ENCODE measurements around the gene MBIP.

Gene MBIP

DNA sequence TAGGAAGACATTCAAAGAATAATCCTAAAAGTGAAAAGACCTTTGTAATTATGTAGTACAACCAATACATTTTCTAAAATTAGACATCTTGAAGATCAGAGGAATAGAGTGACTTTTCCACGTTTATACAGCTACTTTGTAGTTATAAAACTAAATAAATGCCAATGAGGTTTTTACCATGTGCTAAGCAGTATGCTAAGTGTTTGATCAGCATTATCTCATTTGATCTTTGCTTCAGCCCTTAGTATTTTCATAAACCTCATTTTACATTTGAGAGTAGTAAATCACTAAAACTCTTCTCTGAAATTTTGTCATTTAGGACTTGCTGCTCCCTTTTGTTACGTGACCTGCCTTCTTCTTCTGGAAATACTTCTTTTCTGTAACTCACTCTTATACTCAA is 13.6 kb downstream of the MBIP start:
- no peaks in the 10 kb centered on the region for H3K27me3 ChIP-seq (ENCODE audit: control insufficient read depth, insufficient read depth, low read length)
- no peak overlapping the region for H3K4me3 ChIP-seq (ENCODE audit: low read depth, low read length)
- no peaks in the 10 kb centered on the region for H3K9me3 ChIP-seq (ENCODE audit: control insufficient read depth, insufficient read depth, low read length)
- H3K9ac ChIP-seq (ENCODE audit: low read depth, low read length): no peak overlapping the region
- no peaks in the 10 kb centered on the region for H3K4me1 ChIP-seq (ENCODE audit: control insufficient read depth, insufficient read depth, low read length)
- H3K36me3 ChIP-seq (ENCODE audit: control insufficient read depth, insufficient read depth, low read length): peaks cover 3% of the 10 kb centered on the region

DNA sequence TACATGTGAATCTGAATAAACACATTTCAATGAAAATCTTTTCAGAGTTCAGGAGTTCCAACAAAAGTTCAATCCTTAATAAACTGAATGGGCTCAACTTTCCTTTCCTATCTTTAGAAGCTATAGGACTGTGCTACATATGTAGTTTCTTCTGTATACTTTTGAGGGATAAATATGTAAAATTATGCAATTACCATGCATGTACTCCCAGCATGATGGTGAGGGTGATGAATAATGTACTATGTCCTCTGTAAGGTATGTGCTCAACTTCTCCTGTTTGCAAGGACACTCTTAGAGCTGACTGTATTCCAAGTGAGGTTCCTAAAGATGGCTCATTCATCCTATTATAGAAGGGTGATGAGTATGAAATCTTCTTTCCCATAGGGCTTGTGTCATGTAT is 15.5 kb downstream of the MBIP start:
- Histone ChIP-seq H3K9ac (ENCODE audit: low read depth, low read length) (no peak overlapping the region), H3K27me3 (ENCODE audit: control insufficient read depth, insufficient read depth, low read length) (no peaks in the 10 kb centered on the region), H3K4me3 (ENCODE audit: low read depth, low read length) (no peak overlapping the region), H3K9me3 (ENCODE audit: control insufficient read depth, insufficient read depth, low read length) (no peaks in the 10 kb centered on the region), H3K36me3 (ENCODE audit: control insufficient read depth, insufficient read depth, low read length) (no peaks in the 10 kb centered on the region), H3K4me1 (ENCODE audit: control insufficient read depth, insufficient read depth, low read length) (no peaks in the 10 kb centered on the region)

DNA sequence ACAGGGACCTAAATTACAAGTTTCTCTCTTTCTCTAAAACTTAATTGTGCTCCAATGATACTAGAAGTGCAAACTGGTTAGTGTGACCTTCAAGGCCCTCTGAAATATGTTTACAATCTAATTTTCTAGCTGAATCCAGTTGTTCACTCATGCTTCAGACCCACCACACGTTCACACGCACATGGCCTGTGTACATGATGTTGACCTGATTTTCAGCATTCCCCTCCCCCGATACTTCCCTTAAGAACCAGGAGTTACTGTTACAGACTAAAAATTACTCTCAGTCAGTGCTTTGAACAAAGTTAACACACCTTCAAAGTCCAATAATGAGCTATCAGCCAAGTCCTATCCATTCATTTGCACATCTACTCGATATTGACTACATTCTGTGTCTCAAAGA is 16.5 kb downstream of the MBIP start:
- H3K4me3 ChIP-seq (ENCODE audit: low read depth, low read length): no peak overlapping the region
- H3K36me3 ChIP-seq (ENCODE audit: control insufficient read depth, insufficient read depth, low read length): no peaks in the 10 kb centered on the region
- no peaks in the 10 kb centered on the region for H3K9me3 ChIP-seq (ENCODE audit: control insufficient read depth, insufficient read depth, low read length)
- no peaks in the 10 kb centered on the region for H3K27me3 ChIP-seq (ENCODE audit: control insufficient read depth, insufficient read depth, low read length)
- no peaks in the 10 kb centered on the region for H3K4me1 ChIP-seq (ENCODE audit: control insufficient read depth, insufficient read depth, low read length)
- no peak overlapping the region for H3K9ac ChIP-seq (ENCODE audit: low read depth, low read length)

DNA sequence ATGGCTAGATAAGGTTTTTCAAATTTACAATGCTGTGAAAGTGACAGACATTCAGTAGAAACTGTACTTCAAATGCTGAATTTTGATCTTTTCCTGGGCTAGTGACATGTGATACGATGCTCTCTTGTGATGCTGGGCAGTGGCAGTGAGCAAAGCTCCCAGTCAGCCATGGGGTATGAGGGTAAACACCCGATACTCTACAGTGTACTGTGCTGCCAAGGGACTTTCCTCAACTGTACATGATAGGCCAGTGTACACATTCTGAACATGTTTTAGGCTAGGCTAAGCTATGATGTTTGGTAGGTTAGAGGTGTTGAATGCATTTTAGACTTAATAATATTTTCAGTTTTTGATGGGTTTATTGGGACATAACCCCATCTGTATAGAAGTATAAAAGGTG is 17.6 kb downstream of the MBIP start:
- no peaks in the 10 kb centered on the region for H3K9me3 ChIP-seq (ENCODE audit: control insufficient read depth, insufficient read depth, low read length)
- no peaks in the 10 kb centered on the region for H3K4me1 ChIP-seq (ENCODE audit: control insufficient read depth, insufficient read depth, low read length)
- no peak overlapping the region for H3K4me3 ChIP-seq (ENCODE audit: low read depth, low read length)
- no peaks in the 10 kb centered on the region for H3K36me3 ChIP-seq (ENCODE audit: control insufficient read depth, insufficient read depth, low read length)
- no peaks in the 10 kb centered on the region for H3K27me3 ChIP-seq (ENCODE audit: control insufficient read depth, insufficient read depth, low read length)
- no peak overlapping the region for H3K9ac ChIP-seq (ENCODE audit: low read depth, low read length)

DNA sequence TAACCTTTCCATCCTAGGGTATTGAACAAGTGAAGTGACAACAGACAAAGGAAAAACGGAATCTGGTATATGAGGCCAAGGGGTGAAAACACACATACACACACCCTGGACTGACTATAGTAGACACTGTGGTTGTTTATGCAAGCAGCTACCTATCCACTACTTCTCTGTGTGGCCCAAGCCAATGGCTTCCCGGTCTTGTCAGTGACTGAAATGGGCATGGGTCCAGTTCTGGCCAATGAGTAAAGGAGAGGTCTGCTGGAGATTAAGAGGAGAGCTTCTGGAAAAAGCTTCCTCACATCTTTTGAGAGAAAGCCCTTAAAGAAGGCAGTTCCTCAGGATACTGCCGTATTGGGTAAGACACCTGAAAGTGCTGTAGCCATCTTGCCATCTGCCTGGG is 19.3 kb downstream of the MBIP start:
- Histone ChIP-seq H3K9ac (ENCODE audit: low read depth, low read length) (no peak overlapping the region), H3K27me3 (ENCODE audit: control insufficient read depth, insufficient read depth, low read length) (no peaks in the 10 kb centered on the region), H3K36me3 (ENCODE audit: control insufficient read depth, insufficient read depth, low read length) (peaks cover 6% of the 10 kb centered on the region), H3K4me1 (ENCODE audit: control insufficient read depth, insufficient read depth, low read length) (peaks cover 1% of the 10 kb centered on the region), H3K9me3 (ENCODE audit: control insufficient read depth, insufficient read depth, low read length) (no peaks in the 10 kb centered on the region), H3K4me3 (ENCODE audit: low read depth, low read length) (no peak overlapping the region)

DNA sequence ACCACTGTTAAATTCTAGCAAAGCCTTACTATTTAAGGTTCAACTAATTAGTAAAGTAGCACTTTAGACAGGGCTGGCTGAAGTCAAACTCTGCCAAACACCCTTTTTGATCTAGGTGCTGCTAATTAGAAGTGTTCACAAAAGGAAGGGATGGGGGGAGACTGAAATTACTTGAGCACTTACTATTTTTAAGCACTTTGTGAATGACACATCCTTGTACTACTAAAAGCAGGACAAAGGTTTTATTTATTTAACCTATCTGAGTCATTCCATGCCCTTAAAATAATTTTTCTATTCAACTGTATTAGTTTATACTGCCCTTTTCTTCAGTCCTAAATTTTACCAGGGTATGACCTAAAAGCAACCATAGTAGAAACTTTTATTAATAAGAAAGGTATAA is 20.1 kb downstream of the MBIP start:
- peaks cover 2% of the 10 kb centered on the region for H3K4me1 ChIP-seq (ENCODE audit: control insufficient read depth, insufficient read depth, low read length)
- no peak overlapping the region for H3K4me3 ChIP-seq (ENCODE audit: low read depth, low read length)
- H3K9me3 ChIP-seq (ENCODE audit: control insufficient read depth, insufficient read depth, low read length): no peaks in the 10 kb centered on the region
- H3K9ac ChIP-seq (ENCODE audit: low read depth, low read length): no peak overlapping the region
- no peaks in the 10 kb centered on the region for H3K27me3 ChIP-seq (ENCODE audit: control insufficient read depth, insufficient read depth, low read length)
- peaks cover 6% of the 10 kb centered on the region for H3K36me3 ChIP-seq (ENCODE audit: control insufficient read depth, insufficient read depth, low read length)

DNA sequence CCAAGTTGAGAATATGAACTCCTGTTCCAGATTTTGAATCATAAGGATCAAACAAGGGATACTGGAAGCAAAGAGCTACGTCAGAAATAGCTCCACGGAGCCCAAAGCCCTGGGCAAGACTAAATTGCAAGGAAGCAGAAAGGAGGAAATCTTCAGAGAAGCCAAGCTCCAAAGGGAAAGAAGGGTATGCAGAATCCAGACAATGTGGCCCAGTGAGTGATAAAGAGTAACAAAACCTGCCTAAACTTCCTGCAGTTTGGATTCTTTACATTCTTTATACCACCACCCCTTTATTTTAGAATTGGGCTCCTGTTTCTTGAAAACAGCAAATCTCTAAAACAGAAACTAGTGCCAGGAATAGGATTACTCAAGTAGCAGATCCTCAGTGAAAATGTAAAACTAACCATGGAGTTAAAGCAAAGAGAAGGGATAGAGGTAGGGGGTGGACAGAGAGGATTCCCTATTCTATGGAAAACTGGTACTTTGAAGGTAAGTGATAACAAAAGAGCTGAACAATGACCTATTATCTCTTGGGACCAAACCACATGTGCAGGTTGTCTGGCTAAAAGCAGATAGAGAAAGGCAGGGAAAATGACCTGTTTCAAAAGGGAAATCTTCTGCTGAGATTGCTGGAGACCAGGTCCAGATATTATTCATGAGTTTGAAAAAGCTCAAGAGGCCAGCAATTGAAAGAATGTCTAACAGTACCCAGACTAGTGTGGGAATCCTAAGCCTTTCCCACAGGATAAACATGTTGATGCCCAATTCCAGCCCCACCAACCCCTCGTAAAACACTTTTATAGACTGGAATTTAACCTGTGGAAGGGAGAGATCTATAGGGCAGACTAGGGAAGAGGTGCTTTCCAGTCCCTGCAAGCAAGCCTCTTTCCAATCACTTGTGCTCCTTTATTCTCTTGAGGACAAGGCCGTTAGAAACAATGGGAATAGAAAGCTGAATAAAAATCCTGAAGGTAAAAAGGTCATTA is 24.5 kb downstream of the MBIP start:
- Histone ChIP-seq H3K9ac (ENCODE audit: low read depth, low read length) (no peak overlapping the region), H3K9me3 (ENCODE audit: control insufficient read depth, insufficient read depth, low read length) (no peaks in the 10 kb centered on the region), H3K4me3 (ENCODE audit: low read depth, low read length) (no peak overlapping the region), H3K27me3 (ENCODE audit: control insufficient read depth, insufficient read depth, low read length) (no peaks in the 10 kb centered on the region), H3K4me1 (ENCODE audit: control insufficient read depth, insufficient read depth, low read length) (peaks cover 6% of the 10 kb centered on the region), H3K36me3 (ENCODE audit: control insufficient read depth, insufficient read depth, low read length) (peaks cover 6% of the 10 kb centered on the region)

DNA sequence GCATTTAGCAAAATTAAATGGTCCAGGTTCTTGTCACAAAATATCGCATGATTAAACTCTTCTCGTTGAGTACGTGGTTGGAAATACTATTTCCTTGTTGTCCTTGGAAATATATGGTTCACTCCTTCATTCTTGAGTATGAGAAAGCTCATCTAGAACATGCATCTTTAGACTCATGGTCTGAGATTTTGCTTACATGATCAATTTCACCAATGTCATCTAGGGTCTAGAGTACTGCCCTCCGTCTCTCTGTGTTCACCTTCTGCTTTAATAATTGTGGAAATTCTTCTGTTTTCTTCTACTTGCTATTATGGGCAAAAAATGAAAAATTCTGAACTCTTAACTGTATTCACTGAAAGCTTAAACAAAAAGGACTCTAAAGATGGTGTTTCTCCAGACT is 25.9 kb downstream of the MBIP start:
- Histone ChIP-seq H3K9me3 (ENCODE audit: control insufficient read depth, insufficient read depth, low read length) (no peaks in the 10 kb centered on the region), H3K27me3 (ENCODE audit: control insufficient read depth, insufficient read depth, low read length) (no peaks in the 10 kb centered on the region), H3K4me1 (ENCODE audit: control insufficient read depth, insufficient read depth, low read length) (peaks cover 10% of the 10 kb centered on the region), H3K9ac (ENCODE audit: low read depth, low read length) (no peak overlapping the region), H3K36me3 (ENCODE audit: control insufficient read depth, insufficient read depth, low read length) (peaks cover 6% of the 10 kb centered on the region), H3K4me3 (ENCODE audit: low read depth, low read length) (no peak overlapping the region)

DNA sequence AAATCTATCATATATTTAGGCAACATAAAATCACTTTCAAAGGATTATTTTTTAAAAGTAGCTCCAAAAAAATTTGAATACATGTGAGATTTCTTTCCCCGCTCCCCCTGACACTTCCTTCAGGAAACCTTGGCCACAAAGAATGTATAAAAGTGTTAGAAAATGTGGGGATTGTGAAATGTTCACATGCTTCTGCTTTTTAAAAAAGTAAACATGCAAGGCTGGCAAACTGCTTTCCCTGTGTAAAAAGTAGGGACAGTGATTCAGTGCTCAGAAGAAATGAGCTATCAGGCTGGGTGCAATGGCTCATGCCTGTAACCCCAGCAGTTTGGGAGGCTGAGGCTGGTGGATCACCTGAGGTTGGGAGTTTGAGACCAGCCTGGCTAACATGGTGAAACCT is 26.6 kb downstream of the MBIP start:
- no peaks in the 10 kb centered on the region for H3K9me3 ChIP-seq (ENCODE audit: control insufficient read depth, insufficient read depth, low read length)
- H3K36me3 ChIP-seq (ENCODE audit: control insufficient read depth, insufficient read depth, low read length): peaks cover 6% of the 10 kb centered on the region
- no peaks in the 10 kb centered on the region for H3K27me3 ChIP-seq (ENCODE audit: control insufficient read depth, insufficient read depth, low read length)
- no peak overlapping the region for H3K9ac ChIP-seq (ENCODE audit: low read depth, low read length)
- H3K4me3 ChIP-seq (ENCODE audit: low read depth, low read length): no peak overlapping the region
- H3K4me1 ChIP-seq (ENCODE audit: control insufficient read depth, insufficient read depth, low read length): peaks cover 10% of the 10 kb centered on the region

DNA sequence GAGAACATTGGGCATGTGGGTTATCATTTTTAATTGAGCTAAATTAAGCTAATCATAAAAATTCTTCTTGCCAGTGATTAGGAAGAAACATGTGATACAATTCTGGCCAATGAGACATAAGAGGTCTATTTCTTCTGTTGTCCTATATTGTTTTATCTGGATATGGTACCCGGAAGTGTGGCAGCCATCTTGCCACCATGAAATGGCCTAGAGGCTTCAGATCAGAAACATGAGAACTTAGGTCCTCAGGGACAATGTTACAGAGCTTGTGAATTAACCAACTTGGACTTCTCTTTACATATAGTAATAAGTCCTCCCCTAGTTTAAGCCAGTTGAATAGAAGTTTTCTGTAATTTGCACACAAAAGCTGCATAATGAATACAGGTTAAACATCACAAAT is 30.5 kb downstream of the MBIP start:
- H3K4me3 ChIP-seq (ENCODE audit: low read depth, low read length): no peak overlapping the region
- peaks cover 8% of the 10 kb centered on the region for H3K4me1 ChIP-seq (ENCODE audit: control insufficient read depth, insufficient read depth, low read length)
- no peaks in the 10 kb centered on the region for H3K27me3 ChIP-seq (ENCODE audit: control insufficient read depth, insufficient read depth, low read length)
- no peaks in the 10 kb centered on the region for H3K36me3 ChIP-seq (ENCODE audit: control insufficient read depth, insufficient read depth, low read length)
- no peak overlapping the region for H3K9ac ChIP-seq (ENCODE audit: low read depth, low read length)
- no peaks in the 10 kb centered on the region for H3K9me3 ChIP-seq (ENCODE audit: control insufficient read depth, insufficient read depth, low read length)

DNA sequence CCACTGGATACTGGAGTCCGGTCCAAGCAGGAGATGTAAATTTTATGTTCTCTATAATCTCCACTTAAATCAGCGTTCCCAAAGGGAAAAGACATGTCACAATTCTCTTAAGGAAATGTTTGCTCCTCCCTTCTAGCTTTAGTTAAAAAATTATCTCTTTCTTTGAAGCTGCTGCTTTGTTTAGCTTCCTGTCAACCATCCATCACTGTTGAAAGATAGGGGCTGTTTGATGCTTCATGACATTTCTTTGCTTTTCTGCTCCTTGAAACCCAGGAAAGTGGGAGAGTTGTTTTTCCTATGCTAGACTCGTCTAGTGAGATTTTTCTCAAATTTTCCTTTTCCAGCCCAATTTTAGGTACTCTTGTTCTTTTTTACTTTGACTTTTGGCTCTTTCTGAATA is 31.9 kb downstream of the MBIP start:
- no peaks in the 10 kb centered on the region for H3K36me3 ChIP-seq (ENCODE audit: control insufficient read depth, insufficient read depth, low read length)
- peaks cover 8% of the 10 kb centered on the region for H3K4me1 ChIP-seq (ENCODE audit: control insufficient read depth, insufficient read depth, low read length)
- no peaks in the 10 kb centered on the region for H3K27me3 ChIP-seq (ENCODE audit: control insufficient read depth, insufficient read depth, low read length)
- no peaks in the 10 kb centered on the region for H3K9me3 ChIP-seq (ENCODE audit: control insufficient read depth, insufficient read depth, low read length)
- H3K4me3 ChIP-seq (ENCODE audit: low read depth, low read length): no peak overlapping the region
- H3K9ac ChIP-seq (ENCODE audit: low read depth, low read length): no peak overlapping the region

DNA sequence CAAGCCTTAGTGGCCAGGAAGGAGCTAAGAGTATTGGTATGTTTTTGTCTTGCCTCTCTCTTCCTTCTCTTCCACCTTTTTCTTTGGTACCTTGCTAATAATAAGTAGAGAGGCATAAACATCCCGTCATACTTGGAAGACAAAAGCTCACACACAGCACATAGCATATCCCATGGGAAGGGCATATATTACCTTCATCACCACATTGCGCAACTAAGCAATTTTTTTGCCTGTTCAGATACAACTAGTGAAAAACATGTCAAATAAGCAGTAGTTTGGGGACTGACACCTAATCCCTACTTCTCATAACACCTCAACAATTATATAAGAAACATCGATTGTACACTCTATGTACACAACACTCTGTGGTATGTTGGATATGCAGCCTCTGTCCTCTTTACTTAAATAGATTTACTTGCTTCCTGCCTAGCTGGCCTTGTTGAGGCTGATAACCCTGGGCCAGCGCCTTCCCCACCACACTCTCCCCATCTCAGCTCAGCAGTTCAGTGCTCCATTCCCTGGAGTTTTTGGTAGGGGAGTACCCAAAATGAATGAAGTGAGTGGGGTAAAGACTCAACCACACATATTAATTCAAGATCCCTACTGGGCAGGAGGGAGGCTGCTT is 35.4 kb downstream of the MBIP start:
- Histone ChIP-seq H3K9ac (ENCODE audit: low read depth, low read length) (no peak overlapping the region), H3K4me3 (ENCODE audit: low read depth, low read length) (no peak overlapping the region), H3K36me3 (ENCODE audit: control insufficient read depth, insufficient read depth, low read length) (no peaks in the 10 kb centered on the region), H3K4me1 (ENCODE audit: control insufficient read depth, insufficient read depth, low read length) (peaks cover 11% of the 10 kb centered on the region), H3K27me3 (ENCODE audit: control insufficient read depth, insufficient read depth, low read length) (no peaks in the 10 kb centered on the region), H3K9me3 (ENCODE audit: control insufficient read depth, insufficient read depth, low read length) (no peaks in the 10 kb centered on the region)

Measured in iPS-15b (cell line).